ENCODE measurements around the gene RSAD1.

Gene RSAD1

GRCh38 chr17:50478391-50479381 lies at the start of gene RSAD1:
Gene RSAD1, plus strand, starts transcription at chr17:50478860. Its CDS starts 25 bp downstream, at chr17:50478885.
- peak; percentile 64 to 80 (median 76) for DNase-seq (ENCODE audit: low read depth in 3 of 3)

DNA sequence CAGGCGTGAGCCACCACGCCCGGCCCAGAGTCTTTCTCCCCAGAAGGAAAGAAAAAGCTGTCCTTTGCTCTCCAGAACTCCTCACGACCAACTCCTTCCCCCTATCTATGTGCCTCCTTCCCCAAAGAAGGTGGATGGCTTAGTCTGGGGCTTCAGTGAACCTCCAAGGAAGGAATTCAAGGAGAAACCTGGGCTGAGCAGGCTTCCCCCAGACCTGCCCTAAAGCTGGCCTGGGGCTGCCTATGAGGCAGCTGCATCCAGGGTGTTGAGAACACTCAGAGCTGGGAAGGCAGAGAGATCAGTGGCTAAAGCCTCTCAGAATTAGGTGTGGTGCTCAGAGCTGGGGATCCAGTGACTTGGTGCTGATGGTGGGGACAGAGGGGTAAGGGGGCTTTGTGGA lies 48.9 kb upstream of the RSAD1 start:
- DNase-seq (ENCODE audit: low read depth in 3 of 3), result no peak

DNA sequence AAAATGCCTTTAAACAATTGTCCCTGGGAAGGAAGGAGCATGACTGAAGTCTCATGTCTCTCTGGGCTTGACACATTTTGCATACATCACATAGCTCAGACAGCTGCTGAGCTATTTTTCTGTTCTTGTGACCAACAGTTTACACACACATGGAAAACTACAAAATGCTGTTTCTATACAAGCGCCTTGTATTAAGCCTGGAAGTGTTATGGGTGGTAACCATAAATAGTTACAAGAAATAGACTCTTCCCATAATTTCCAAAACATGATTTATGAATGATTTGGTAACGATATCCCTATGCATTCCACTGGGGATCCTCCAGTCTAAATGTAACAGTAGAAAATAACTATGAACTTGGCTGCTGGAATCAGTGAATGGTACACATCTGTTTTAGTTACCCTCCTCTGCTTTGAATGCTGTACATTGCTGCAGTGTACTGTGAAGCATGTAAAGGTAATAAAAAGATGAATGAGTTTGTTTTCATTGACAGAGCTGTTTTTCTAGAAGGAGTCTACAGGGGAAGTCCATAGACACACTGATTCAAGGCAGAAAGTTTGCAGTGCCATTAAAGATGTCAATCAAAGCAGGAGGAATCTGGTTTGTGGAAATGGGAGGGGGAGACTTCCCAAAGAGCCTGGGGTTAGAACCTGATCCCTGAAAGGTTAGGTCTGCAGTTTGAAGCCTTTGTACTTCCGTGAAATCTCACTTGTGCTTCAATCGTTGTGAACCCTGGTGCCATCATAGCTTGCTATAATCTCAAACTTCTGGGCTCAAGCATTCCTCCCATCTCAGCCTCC lies 47.6 kb upstream of the RSAD1 start:
- DNase-seq (ENCODE audit: low read depth in 3 of 3), result no peak

DNA sequence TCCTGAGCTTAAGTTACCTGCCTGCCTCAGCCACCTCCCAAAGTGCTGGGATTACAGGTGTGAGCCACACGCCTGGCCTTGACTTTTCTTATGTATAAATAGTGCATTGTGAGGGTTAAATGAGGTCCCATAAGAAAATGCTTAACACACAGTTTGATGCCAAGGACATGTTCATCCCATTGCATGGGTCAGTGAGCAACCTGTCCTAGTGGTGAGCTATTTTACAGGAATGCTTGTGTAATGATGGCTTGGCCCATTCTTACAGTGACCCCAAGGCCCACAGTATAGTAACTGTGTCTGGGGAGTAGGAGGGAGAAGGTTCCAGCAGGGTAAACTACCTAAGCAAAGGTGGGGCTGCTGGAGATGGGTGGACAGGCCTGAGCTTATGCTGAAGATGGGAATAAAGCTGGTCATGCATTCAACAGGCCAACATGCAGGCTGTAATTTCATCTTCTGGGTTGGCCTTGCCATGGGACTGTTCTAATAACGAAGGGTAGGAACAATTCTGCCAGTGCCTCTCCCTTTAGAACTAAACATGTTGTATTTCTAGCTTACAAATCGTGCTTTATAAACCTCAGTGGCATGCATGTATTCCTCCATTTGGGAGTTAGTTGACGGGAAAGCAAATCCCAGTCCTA lies 46.4 kb upstream of the RSAD1 start:
- no peak for DNase-seq (ENCODE audit: low read depth in 3 of 3)

DNA sequence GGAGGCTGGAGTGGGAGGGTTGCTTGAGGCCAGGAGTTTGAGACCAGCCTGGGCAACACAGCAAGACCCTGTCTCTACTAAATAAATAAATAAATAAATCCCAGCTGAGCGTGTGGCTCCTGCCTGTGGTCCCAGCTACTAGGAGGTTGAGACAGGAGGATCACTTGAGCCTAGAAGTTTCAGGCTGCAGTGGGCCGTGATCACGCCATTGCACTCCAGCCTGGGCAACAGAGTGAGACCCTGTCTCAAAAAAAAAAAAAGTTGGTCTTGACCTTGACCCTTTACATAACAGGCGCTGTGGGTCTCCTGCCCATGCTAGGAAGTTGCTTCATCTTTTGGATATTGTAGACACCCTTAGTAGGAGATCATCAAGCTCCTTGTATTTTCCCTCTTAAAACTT lies 41.3 kb upstream of the RSAD1 start:
- no peak for DNase-seq (ENCODE audit: low read depth in 3 of 3)

DNA sequence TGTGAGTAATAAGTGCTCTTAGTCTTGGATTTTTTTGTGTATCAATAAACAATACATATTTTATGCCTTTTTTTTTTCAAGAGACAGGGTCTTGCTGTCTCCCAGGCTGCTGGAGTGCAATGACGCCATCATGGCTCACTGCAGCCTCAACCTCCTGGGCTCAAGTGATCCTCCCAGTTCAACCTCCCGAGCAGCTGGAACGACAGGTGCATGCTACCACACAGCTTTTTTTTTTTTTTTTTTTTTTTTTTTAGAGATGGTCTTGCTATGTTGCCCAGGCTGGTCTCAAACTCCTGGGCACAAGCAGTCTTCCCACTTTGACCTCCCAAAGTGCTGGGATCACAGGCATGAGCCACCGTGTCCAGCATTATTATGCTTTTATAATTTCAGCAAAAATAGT lies 39.7 kb upstream of the RSAD1 start:
- no peak for DNase-seq (ENCODE audit: low read depth in 3 of 3)

DNA sequence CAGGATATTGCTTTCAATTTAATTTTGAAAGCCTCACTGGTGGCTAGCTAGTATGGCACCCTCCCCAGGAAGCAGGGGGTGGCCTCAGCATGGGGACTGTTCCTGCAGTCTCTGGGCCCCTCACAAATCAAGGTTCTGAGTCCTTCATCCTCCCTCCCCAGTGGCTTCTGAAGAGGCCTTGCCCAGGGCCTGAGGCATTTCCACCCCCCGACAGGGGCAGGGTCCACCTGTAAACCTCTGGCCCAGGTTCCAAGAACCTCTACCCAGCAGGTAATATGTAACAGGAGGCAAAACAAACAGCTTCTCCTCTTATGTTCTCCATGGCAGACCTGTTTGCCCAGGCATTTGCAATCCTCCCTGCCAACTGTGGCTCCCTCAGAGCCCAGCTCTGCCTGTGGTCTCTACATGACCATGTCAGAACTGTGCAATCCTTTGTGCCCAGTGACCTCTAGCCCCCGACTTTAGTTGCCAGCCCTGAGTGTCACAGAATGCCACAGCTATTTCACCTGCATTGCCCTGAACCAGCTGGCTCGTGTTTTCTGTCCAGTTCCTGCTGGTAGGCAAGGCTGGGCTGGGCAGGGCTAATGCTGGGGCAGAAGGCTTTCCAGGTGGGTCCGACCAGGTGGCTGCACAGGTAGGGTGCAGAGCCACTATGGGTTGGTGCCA lies 38.4 kb upstream of the RSAD1 start:
- no peak for DNase-seq (ENCODE audit: low read depth in 3 of 3)

- DNase-seq (ENCODE audit: low read depth in 3 of 3), result no peak
These were observed 37.5 kb upstream of the RSAD1 start for GRCh38 chr17:50440838-50441829.

- DNase-seq (ENCODE audit: low read depth in 3 of 3), result no peak
These were observed 35.1 kb upstream of the RSAD1 start for GRCh38 chr17:50443505-50443974.

- no peak for DNase-seq (ENCODE audit: low read depth in 3 of 3)
These were observed 33.6 kb upstream of the RSAD1 start for GRCh38 chr17:50444841-50445715.

DNA sequence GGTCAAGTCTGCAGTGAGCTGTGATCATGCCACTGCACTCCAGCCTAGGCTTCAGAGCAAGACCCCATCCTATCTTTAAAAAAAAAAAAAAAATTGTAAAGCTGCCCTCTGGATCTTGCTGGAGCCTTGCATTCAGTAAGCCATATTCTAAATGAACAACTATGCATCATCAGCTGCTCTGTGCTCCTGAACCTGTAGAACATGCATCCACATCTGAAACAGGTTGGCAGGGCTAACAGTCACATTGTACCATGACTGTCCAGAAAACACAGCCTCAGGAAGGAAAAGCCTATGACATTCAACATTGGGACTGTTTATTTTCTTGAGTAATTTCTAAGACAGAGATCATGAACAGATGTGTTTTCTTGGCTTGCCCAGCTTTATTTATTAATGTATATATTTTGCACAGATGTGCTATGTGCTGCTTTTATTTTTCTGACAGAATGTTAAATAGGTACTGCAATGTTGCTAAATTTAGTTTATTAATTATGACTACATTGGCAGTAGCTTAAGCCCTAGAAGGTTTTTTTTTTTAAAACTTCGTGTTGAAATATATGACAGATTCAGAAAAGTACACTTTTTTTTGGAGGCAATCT lies 32.8 kb upstream of the RSAD1 start:
- no peak for DNase-seq (ENCODE audit: low read depth in 3 of 3)

DNA sequence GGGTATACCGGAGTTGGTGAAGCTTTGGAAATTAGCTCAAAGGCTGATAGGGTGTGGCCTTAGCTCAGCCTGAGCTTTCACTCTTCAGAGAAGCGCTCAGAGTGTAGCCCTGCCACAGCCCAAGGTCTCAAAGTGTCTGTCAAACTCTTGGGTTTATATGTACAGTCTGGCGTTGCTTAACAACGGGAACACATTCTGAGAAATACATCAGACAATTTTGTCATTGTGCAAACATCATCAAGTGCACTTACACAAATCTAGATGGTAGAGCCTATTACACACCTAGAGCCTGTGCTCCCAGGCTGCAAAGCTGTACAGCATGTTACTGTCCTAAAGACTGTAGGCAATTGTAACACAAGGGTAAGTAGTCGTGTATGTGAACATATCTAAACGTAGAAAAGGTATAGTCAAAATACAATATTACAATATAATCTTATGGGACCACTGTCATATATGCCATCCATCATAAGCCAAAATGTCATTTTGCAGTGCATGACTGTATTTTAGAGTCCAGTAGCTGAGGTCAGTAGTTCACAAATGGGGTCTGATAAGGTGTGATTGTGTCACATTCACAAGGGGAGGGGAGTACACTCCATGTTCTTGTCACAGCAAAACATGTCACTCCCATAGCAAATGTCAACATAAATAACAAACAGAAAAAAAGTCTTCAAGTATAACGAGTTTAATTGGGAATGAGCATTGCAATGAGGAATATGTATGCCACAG lies 30.6 kb upstream of the RSAD1 start:
- no peak for DNase-seq (ENCODE audit: low read depth in 3 of 3)

- no peak for DNase-seq (ENCODE audit: low read depth in 3 of 3)
These were observed 30.0 kb upstream of the RSAD1 start for GRCh38 chr17:50448643-50449042.

GRCh38 chr17:50451943-50452629 lies 26.6 kb upstream of the RSAD1 start:
- DNase-seq (ENCODE audit: low read depth in 3 of 3), result no peak

GRCh38 chr17:50452630-50453300 lies 25.9 kb upstream of the RSAD1 start:
- DNase-seq (ENCODE audit: low read depth in 3 of 3), result no peak

DNA sequence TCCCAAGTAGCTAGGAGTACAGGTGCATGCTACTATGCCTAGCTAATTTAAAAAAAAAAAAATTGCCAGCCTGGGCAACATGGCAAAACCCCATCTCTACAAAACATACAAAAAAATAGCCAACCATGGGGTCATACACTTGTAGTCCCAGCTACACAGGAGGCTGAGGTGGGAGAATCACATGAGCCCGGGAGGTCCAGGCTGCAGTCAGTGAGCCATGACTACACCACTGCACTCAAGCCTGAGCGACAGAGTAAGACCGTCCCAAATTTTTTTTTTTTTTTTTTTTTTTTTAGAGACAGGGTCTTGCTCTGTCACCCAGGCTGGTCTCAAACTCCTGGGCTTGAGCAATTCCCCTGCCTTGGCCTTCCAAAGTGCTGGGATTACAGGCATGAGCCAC lies 24.8 kb upstream of the RSAD1 start:
- no peak for DNase-seq (ENCODE audit: low read depth in 3 of 3)

GRCh38 chr17:50457621-50458020 lies 21.0 kb upstream of the RSAD1 start:
- DNase-seq (ENCODE audit: low read depth in 3 of 3), result no peak

All from stimulated activated CD4-positive, alpha-beta T cell treated with anti-CD3 and anti-CD28 coated beads, TNF-alpha, amount 100 ng/mL, for 24 hours (primary cell).